Measurements from ENCODE around the gene SMCO2. TPM values are rescaled to one million over a fixed set of nuclear protein-coding genes. Genes with fewer than 3 reads are reported as not detected.
A peak's percentile ranks its signal among the peaks of the same experiment; 100 is the strongest.

The SMCO2 gene
- total RNA-seq, 1 donor from 2014 or later, result not detected

GRCh38 chr12:27531896-27532295, 85.4 kb downstream of the SMCO2 start:
- Histone ChIP-seq H3K9me3 (no peaks in the 10 kb centered on the region), H3K27me3 (no peaks in the 10 kb centered on the region), H3K4me3 (no peak overlapping the region), H3K36me3 (peaks cover 0 to 3% of the 10 kb centered on the region in 2 donors), H3K4me1 (peaks cover 17% of the 10 kb centered on the region), H3K27ac (no peak overlapping the region)
- intact Hi-C loops (cut with DNase I), result no loop called here
- DNase-seq (ENCODE audit: extremely low spot score in 2 of 2), result no peak
- no peak for TF ChIP-seq CTCF (IDR thresholded peaks at IDR 0.05)
- no peak for TF ChIP-seq POLR2A (IDR thresholded peaks at IDR 0.05)
- no peak for TF ChIP-seq POLR2AphosphoS5 (IDR thresholded peaks at IDR 0.05; ENCODE audit: insufficient read depth in 1 of 2, low read depth in 1 of 2)

- Histone ChIP-seq H3K9me3 (no peaks in the 10 kb centered on the region), H3K4me1 (peaks cover 36% of the 10 kb centered on the region), H3K36me3 (peaks cover 0 to 3% of the 10 kb centered on the region in 2 donors), H3K27ac (no peak overlapping the region), H3K27me3 (no peaks in the 10 kb centered on the region), H3K4me3 (no peak overlapping the region)
- intact Hi-C loops (cut with DNase I), result no loop called here
- no peak for DNase-seq (ENCODE audit: extremely low spot score in 2 of 2)
- TF ChIP-seq POLR2AphosphoS5 (IDR thresholded peaks at IDR 0.05; ENCODE audit: insufficient read depth in 1 of 2, low read depth in 1 of 2), result no peak
- no peak for TF ChIP-seq CTCF (IDR thresholded peaks at IDR 0.05)
- no peak for TF ChIP-seq POLR2A (IDR thresholded peaks at IDR 0.05)
Measured at GRCh38 chr12:27534060-27534764, 87.7 kb downstream of the SMCO2 start.

GRCh38 chr12:27534765-27535161, 88.2 kb downstream of the SMCO2 start:
- no peaks in the 10 kb centered on the region for H3K27me3 ChIP-seq
- TF ChIP-seq POLR2AphosphoS5 (IDR thresholded peaks at IDR 0.05; ENCODE audit: insufficient read depth in 1 of 2, low read depth in 1 of 2) (no peak), CTCF (IDR thresholded peaks at IDR 0.05) (no peak), POLR2A (IDR thresholded peaks at IDR 0.05) (no peak)
- no peak overlapping the region for H3K27ac ChIP-seq
- H3K36me3 ChIP-seq, result peaks cover 0 to 3% of the 10 kb centered on the region in 2 donors
- H3K4me3 ChIP-seq, result no peak overlapping the region
- no peaks in the 10 kb centered on the region for H3K9me3 ChIP-seq
- peaks cover 42% of the 10 kb centered on the region for H3K4me1 ChIP-seq
- no peak for DNase-seq (ENCODE audit: extremely low spot score in 2 of 2)
- intact Hi-C loops (cut with DNase I), result no loop called here

- TF ChIP-seq POLR2A (IDR thresholded peaks at IDR 0.05) (no peak), POLR2AphosphoS5 (IDR thresholded peaks at IDR 0.05; ENCODE audit: insufficient read depth in 1 of 2, low read depth in 1 of 2) (no peak), CTCF (IDR thresholded peaks at IDR 0.05) (no peak)
- peaks cover 0 to 3% of the 10 kb centered on the region in 2 donors for H3K36me3 ChIP-seq
- H3K4me1 ChIP-seq, result peaks cover 41% of the 10 kb centered on the region
- no peaks in the 10 kb centered on the region for H3K27me3 ChIP-seq
- intact Hi-C loops (cut with DNase I), result no loop called here
- no peak overlapping the region for H3K4me3 ChIP-seq
- H3K27ac ChIP-seq, result no peak overlapping the region
- peak in 1 of 2 donors; percentile 16 for DNase-seq (ENCODE audit: extremely low spot score in 2 of 2)
- H3K9me3 ChIP-seq, result no peaks in the 10 kb centered on the region
Measured at GRCh38 chr12:27535318-27535717, 88.8 kb downstream of the SMCO2 start.
